Activated CD8-positive, alpha-beta memory T cell treated with anti-CD3 and anti-CD28 coated beads, Interleukin-2, amount 10 ng/mL, durations not matched to agents 7 days and 5 days (primary cell): Measurements from ENCODE around the gene ASMTL. TPM values are rescaled to one million over a fixed set of nuclear protein-coding genes. Genes with fewer than 3 reads are reported as not detected.
"Not testable (repeated sequence)": the region's sequence is repeated elsewhere in the genome, so short reads cannot be mapped to it uniquely, and the experiment has no call there.

Experiments
- ATAC-seq: fragments of 150-1000 bp; cut with Tn5 transposase; one replicate; pipeline ENCODE4 v1.10.0; 2021; ENCODE audit warnings: moderate library complexity
- CTCF ChIA-PET: fragments of 350-600 bp; sonication (Branson Sonifier 250); formaldehyde crosslinking; loops from one replicate; lab custom pipeline; 2021; ENCODE audit warnings: antibody characterized with exemption; lab: Charles Lee
- DNase-seq: peaks from one replicate; pipeline ENCODE4 v3.0.0-alpha.2; 2020
- H3K27ac Mint-ChIP-seq: one replicate; pipeline ENCODE4 v1.8.0; 2021; ENCODE audit warnings: mild to moderate bottlenecking, mixed read lengths
- H3K27me3 Mint-ChIP-seq: one replicate; pipeline ENCODE4 v1.8.0; 2021; ENCODE audit warnings: mixed read lengths
- H3K36me3 Mint-ChIP-seq: one replicate; pipeline ENCODE4 v1.8.0; 2021; ENCODE audit warnings: mild to moderate bottlenecking, mixed read lengths
- H3K4me1 Mint-ChIP-seq: one replicate; pipeline ENCODE4 v1.8.0; 2021; ENCODE audit warnings: mixed read lengths
- H3K4me3 Mint-ChIP-seq: one replicate; pipeline ENCODE4 v1.8.0; 2021; ENCODE audit warnings: mild to moderate bottlenecking, moderate library complexity, mixed read lengths
- H3K9me3 Mint-ChIP-seq: one replicate; pipeline ENCODE4 v1.8.0; 2022; ENCODE audit warnings: low read depth, mixed read lengths
- total RNA-seq, 2 experiments: library from RNA; stranded (reverse); gene quantifications; one replicate each; pipeline ENCODE4 v1.2.3, GENCODE V29; 2021

The ASMTL gene
- total RNA-seq, 2 experiments from 2014 or later: 39.9 to 44.7 TPM

GRCh38 chrX:1462596-1463251, 10.0 kb upstream of the ASMTL start:
- DNase-seq: peak; percentile 92
- H3K36me3 Mint-ChIP-seq: peaks cover 44% of the 10 kb centered on the region
- peaks cover 66% of the 10 kb centered on the region for H3K4me1 Mint-ChIP-seq
- peak overlapping the region; percentile 53 for H3K4me3 Mint-ChIP-seq
- CTCF ChIA-PET: no interaction called here
- no peaks in the 10 kb centered on the region for H3K27me3 Mint-ChIP-seq
- H3K9me3 Mint-ChIP-seq: no peaks in the 10 kb centered on the region
- peak overlapping the region; percentile 93 for H3K27ac Mint-ChIP-seq
- ATAC-seq: peak; percentile 83

- H3K4me1 Mint-ChIP-seq: peaks cover 59% of the 10 kb centered on the region
- peak overlapping the region; percentile 53 for H3K4me3 Mint-ChIP-seq
- no peak for DNase-seq
- peaks cover 40% of the 10 kb centered on the region for H3K36me3 Mint-ChIP-seq
- H3K27ac Mint-ChIP-seq: peak overlapping the region; percentile 93
- CTCF ChIA-PET: no interaction called here
- H3K9me3 Mint-ChIP-seq: no peaks in the 10 kb centered on the region
- ATAC-seq: no peak
- no peaks in the 10 kb centered on the region for H3K27me3 Mint-ChIP-seq
Measured at GRCh38 chrX:1462110-1462509, 9.4 kb upstream of the ASMTL start.

- H3K27ac Mint-ChIP-seq: peak overlapping the region; percentile 12
- H3K4me1 Mint-ChIP-seq: peaks cover 25% of the 10 kb centered on the region
- no peaks in the 10 kb centered on the region for H3K9me3 Mint-ChIP-seq
- CTCF ChIA-PET: no interaction called here
- DNase-seq (no peak), ATAC-seq (no peak)
- H3K4me3 Mint-ChIP-seq: no peak overlapping the region
- no peaks in the 10 kb centered on the region for H3K36me3 Mint-ChIP-seq
- no peaks in the 10 kb centered on the region for H3K27me3 Mint-ChIP-seq
Measured at GRCh38 chrX:1455948-1456280, 3.2 kb upstream of the ASMTL start.

- Mint-ChIP-seq H3K4me1 (peaks cover 28% of the 10 kb centered on the region), H3K4me3 (peak overlapping the region; percentile 45)
Measured at GRCh38 chrX:1453951-1454785, 1.5 kb upstream of the ASMTL start.

GRCh38 chrX:1453395-1453783, 680 bp upstream of the ASMTL start:
- H3K27me3 Mint-ChIP-seq: no peaks in the 10 kb centered on the region
- peak overlapping the region; percentile 76 for H3K4me3 Mint-ChIP-seq
- ATAC-seq (peak; percentile 62), DNase-seq (no peak)
- peak overlapping the region; percentile 93 for H3K27ac Mint-ChIP-seq
- CTCF ChIA-PET: no interaction called here
- H3K4me1 Mint-ChIP-seq: peaks cover 33% of the 10 kb centered on the region
- peaks cover 10% of the 10 kb centered on the region for H3K9me3 Mint-ChIP-seq
- peaks cover 18% of the 10 kb centered on the region for H3K36me3 Mint-ChIP-seq

More at GRCh38 chrX:1453951-1454785, 1.5 kb upstream of the ASMTL start:
- peak; percentile 92 for DNase-seq
- Mint-ChIP-seq H3K27ac (peak overlapping the region; percentile 58), H3K27me3 (no peaks in the 10 kb centered on the region), H3K9me3 (peaks cover 3% of the 10 kb centered on the region), H3K36me3 (peaks cover 10% of the 10 kb centered on the region)
- peak; percentile 37 for ATAC-seq
- CTCF ChIA-PET: no interaction called here

GRCh38 chrX:1451661-1452515, 821 bp downstream of the ASMTL start:
- DNase-seq (peak; percentile 69), ATAC-seq (no peak)
- peaks cover 22% of the 10 kb centered on the region for H3K9me3 Mint-ChIP-seq
- H3K4me3 Mint-ChIP-seq: peak overlapping the region; percentile 76
- H3K27me3 Mint-ChIP-seq: no peaks in the 10 kb centered on the region
- H3K4me1 Mint-ChIP-seq: peaks cover 48% of the 10 kb centered on the region
- H3K36me3 Mint-ChIP-seq: peaks cover 33% of the 10 kb centered on the region
- peak overlapping the region; percentile 89 for H3K27ac Mint-ChIP-seq
- CTCF ChIA-PET: no interaction called here

GRCh38 chrX:1451251-1451660, 1.5 kb downstream of the ASMTL start:
- DNase-seq (peak; percentile 54), ATAC-seq (no peak)
- Mint-ChIP-seq H3K9me3 (peaks cover 22% of the 10 kb centered on the region), H3K27ac (no peak overlapping the region), H3K27me3 (no peaks in the 10 kb centered on the region), H3K36me3 (peaks cover 37% of the 10 kb centered on the region), H3K4me3 (peak overlapping the region; percentile 76), H3K4me1 (peaks cover 47% of the 10 kb centered on the region)
- CTCF ChIA-PET: no interaction called here

- DNase-seq (peak; percentile 52), ATAC-seq (no peak)
- H3K4me1 Mint-ChIP-seq: peaks cover 42% of the 10 kb centered on the region
- peaks cover 41% of the 10 kb centered on the region for H3K36me3 Mint-ChIP-seq
- H3K27me3 Mint-ChIP-seq: no peaks in the 10 kb centered on the region
- H3K27ac Mint-ChIP-seq: no peak overlapping the region
- peaks cover 22% of the 10 kb centered on the region for H3K9me3 Mint-ChIP-seq
- H3K4me3 Mint-ChIP-seq: no peak overlapping the region
- CTCF ChIA-PET: no interaction called here
Measured at GRCh38 chrX:1450361-1451161, 2.1 kb downstream of the ASMTL start.

GRCh38 chrX:1449823-1450149, 2.9 kb downstream of the ASMTL start:
- ATAC-seq: no peak
- DNase-seq: peak; percentile 23
- no peak overlapping the region for H3K4me3 Mint-ChIP-seq
- CTCF ChIA-PET: no interaction called here
- H3K27ac Mint-ChIP-seq: no peak overlapping the region
- peaks cover 23% of the 10 kb centered on the region for H3K9me3 Mint-ChIP-seq
- H3K36me3 Mint-ChIP-seq: peaks cover 48% of the 10 kb centered on the region
- H3K27me3 Mint-ChIP-seq: no peaks in the 10 kb centered on the region
- peaks cover 35% of the 10 kb centered on the region for H3K4me1 Mint-ChIP-seq

GRCh38 chrX:1449036-1449822, 3.5 kb downstream of the ASMTL start:
- no peaks in the 10 kb centered on the region for H3K27me3 Mint-ChIP-seq
- H3K9me3 Mint-ChIP-seq: peaks cover 28% of the 10 kb centered on the region
- DNase-seq: peak; percentile 40
- no peak overlapping the region for H3K4me3 Mint-ChIP-seq
- peaks cover 29% of the 10 kb centered on the region for H3K4me1 Mint-ChIP-seq
- H3K36me3 Mint-ChIP-seq: peaks cover 53% of the 10 kb centered on the region
- CTCF ChIA-PET: no interaction called here
- no peak overlapping the region for H3K27ac Mint-ChIP-seq
- ATAC-seq: no peak

GRCh38 chrX:1448573-1449001, 4.1 kb downstream of the ASMTL start:
- H3K4me3 Mint-ChIP-seq: not testable (repeated sequence)
- H3K4me1 Mint-ChIP-seq: peaks cover 28% of the 10 kb centered on the region
- peak overlapping the region; percentile 60 for H3K27ac Mint-ChIP-seq

GRCh38 chrX:1447969-1448572, 4.6 kb downstream of the ASMTL start:
- H3K4me3 Mint-ChIP-seq, ATAC-seq, H3K27me3 Mint-ChIP-seq, CTCF ChIA-PET: not testable (repeated sequence)
- Mint-ChIP-seq H3K9me3 (peaks cover 36% of the 10 kb centered on the region), H3K27ac (peak overlapping the region; percentile 60), H3K4me1 (peaks cover 28% of the 10 kb centered on the region), H3K36me3 (peaks cover 63% of the 10 kb centered on the region)
- peak; percentile 40 for DNase-seq

More at GRCh38 chrX:1448573-1449001, 4.1 kb downstream of the ASMTL start:
- peaks cover 58% of the 10 kb centered on the region for H3K36me3 Mint-ChIP-seq
- H3K27me3 Mint-ChIP-seq, CTCF ChIA-PET, ATAC-seq: not testable (repeated sequence)
- H3K9me3 Mint-ChIP-seq: peaks cover 32% of the 10 kb centered on the region
- peak; percentile 39 for DNase-seq
